ENCODE measurements around the gene ZNF248. TPM values are rescaled to one million over a fixed set of nuclear protein-coding genes. Genes with fewer than 3 reads are reported as not detected.

The ZNF248 gene
- total and polyA plus RNA-seq, 2 donors from 2014 or later, result 6.9 to 11.6 TPM

GRCh38 chr10:37812290-37812689 lies 45.1 kb downstream of the ZNF248 start:
- peaks cover 0 to 48% (median 4%) of the 10 kb centered on the region in 3 donors for H3K9me3 ChIP-seq (ENCODE audit: control insufficient read depth in 2 of 3, insufficient read depth in 1 of 3, low read length in 3 of 3)

GRCh38 chr10:37803269-37803668 lies 54.1 kb downstream of the ZNF248 start:
- no peak for DNase-seq
- Histone ChIP-seq H3K4me3 (ENCODE audit: low read length in 3 of 3) (no peak overlapping the region), H3K4me1 (ENCODE audit: control insufficient read depth in 2 of 3, insufficient read depth in 2 of 3, low read depth in 1 of 3, low read length in 3 of 3) (no peaks in the 10 kb centered on the region), H3K9ac (ENCODE audit: low read length in 3 of 3) (no peak overlapping the region), H3K27me3 (ENCODE audit: control insufficient read depth, insufficient read depth, low read length) (no peaks in the 10 kb centered on the region), H3K27ac (ENCODE audit: low read depth in 2 of 2, low read length in 2 of 2) (no peak overlapping the region), H3K9me3 (ENCODE audit: control insufficient read depth in 2 of 3, insufficient read depth in 1 of 3, low read length in 3 of 3) (no peaks in the 10 kb centered on the region), H3K36me3 (ENCODE audit: control insufficient read depth in 2 of 3, insufficient read depth in 3 of 3, low read length in 3 of 3) (no peaks in the 10 kb centered on the region)
- FAIRE-seq, result no peak
- intact Hi-C loops (cut with DNase I), result no loop called here
- TF ChIP-seq CTCF (IDR thresholded peaks at IDR 0.05; ENCODE audit: borderline replicate concordance, extremely low read depth, insufficient read depth), result no peak

More at GRCh38 chr10:37812290-37812689, 45.1 kb downstream of the ZNF248 start:
- no peak overlapping the region for H3K27ac ChIP-seq (ENCODE audit: low read depth in 2 of 2, low read length in 2 of 2)
- H3K9ac ChIP-seq (ENCODE audit: low read length in 3 of 3), result no peak overlapping the region
- no peak for FAIRE-seq
- H3K4me1 ChIP-seq (ENCODE audit: control insufficient read depth in 2 of 3, insufficient read depth in 2 of 3, low read depth in 1 of 3, low read length in 3 of 3), result no peaks in the 10 kb centered on the region
- TF ChIP-seq CTCF (IDR thresholded peaks at IDR 0.05; ENCODE audit: borderline replicate concordance, extremely low read depth, insufficient read depth), result no peak
- H3K4me3 ChIP-seq (ENCODE audit: low read length in 3 of 3), result no peak overlapping the region
- H3K36me3 ChIP-seq (ENCODE audit: control insufficient read depth in 2 of 3, insufficient read depth in 3 of 3, low read length in 3 of 3), result no peaks in the 10 kb centered on the region
- H3K27me3 ChIP-seq (ENCODE audit: control insufficient read depth, insufficient read depth, low read length), result no peaks in the 10 kb centered on the region
- no peak for DNase-seq
- intact Hi-C loops (cut with DNase I), result no loop called here

GRCh38 chr10:37801557-37801956 lies 55.9 kb downstream of the ZNF248 start:
- Histone ChIP-seq H3K27me3 (ENCODE audit: control insufficient read depth, insufficient read depth, low read length) (no peaks in the 10 kb centered on the region), H3K36me3 (ENCODE audit: control insufficient read depth in 2 of 3, insufficient read depth in 3 of 3, low read length in 3 of 3) (no peaks in the 10 kb centered on the region), H3K9me3 (ENCODE audit: control insufficient read depth in 2 of 3, insufficient read depth in 1 of 3, low read length in 3 of 3) (no peaks in the 10 kb centered on the region), H3K4me1 (ENCODE audit: control insufficient read depth in 2 of 3, insufficient read depth in 2 of 3, low read depth in 1 of 3, low read length in 3 of 3) (no peaks in the 10 kb centered on the region), H3K9ac (ENCODE audit: low read length in 3 of 3) (no peak overlapping the region), H3K27ac (ENCODE audit: low read depth in 2 of 2, low read length in 2 of 2) (no peak overlapping the region), H3K4me3 (ENCODE audit: low read length in 3 of 3) (no peak overlapping the region)
- DNase-seq, result no peak
- no peak for FAIRE-seq
- TF ChIP-seq CTCF (IDR thresholded peaks at IDR 0.05; ENCODE audit: borderline replicate concordance, extremely low read depth, insufficient read depth), result no peak
- intact Hi-C loops (cut with DNase I), result no loop called here

All from kidney (tissue), 14 donors.